HepG2 (cell line): Measurements from ENCODE around the gene MYO3B. TPM values are rescaled to one million over a fixed set of nuclear protein-coding genes. Genes with fewer than 3 reads are reported as not detected.

Source experiments
- ATAC-seq: fragments of 200-7000 bp; cut with Tn5 transposase; 3 replicates; pipeline ENCODE4 v1.9.1; 2020; ENCODE audit warnings: mild to moderate bottlenecking, moderate library complexity
- BruUV-seq: library from RNA; stranded (reverse); fragments of 400-500 nt; replicated peaks from 2 replicates; lab custom pipeline; 2021; lab: Mats Ljungman, UMichigan
- CTCF ChIA-PET: fragments of 300-600 bp; formaldehyde crosslinking; extraction: SDS; loops from one replicate; lab custom pipeline; 2021; ENCODE audit warnings: low total read pairs, inconsistent platforms, low intra/inter-chr PET ratio; lab: Yijun Ruan, JAX
- POLR2A ChIA-PET: fragments of 350-600 bp; sonication (Branson Sonifier 250); formaldehyde crosslinking; loops from one replicate; lab custom pipeline; 2020; ENCODE audit warnings: antibody characterized with exemption, inconsistent platforms; lab: Yijun Ruan, JAX
- DNase-seq: peaks from one replicate; pipeline ENCODE4 v3.0.0-alpha.2; 2015; ENCODE audit warnings: low spot score
- FAIRE-seq: peaks from 3 replicates; lab custom pipeline; 2011; peaks lifted over from hg19 to GRCh38; lab: Jason Lieb, UNC
- H2AFZ ChIP-seq: one replicate; pipeline ENCODE4 v1.6.1; 2011; ENCODE audit warnings: low read length, inconsistent platforms
- H3K27ac ChIP-seq: fragments of 300-600 bp; 3 replicates; pipeline ENCODE4 v1.8.0; 2011; ENCODE audit warnings: mixed run types, mild to moderate bottlenecking, mixed read lengths, low read length, inconsistent platforms; ENCODE audit not compliant: insufficient read depth; ENCODE audit errors: extremely low read length
- H3K27me3 ChIP-seq, 2 experiments: fragments of 200-600 bp in 1 of 2; 2 replicates in 1 of 2; 3 replicates in 1 of 2; pipeline versions ENCODE4 v1.6.0 to v1.8.0; 2011; ENCODE audit warnings: low read length in 2 of 2, mild to moderate bottlenecking in 2 of 2, moderate library complexity in 2 of 2, inconsistent platforms in 1 of 2; ENCODE audit not compliant: insufficient read depth in 2 of 2, control insufficient read depth in 1 of 2
- H3K36me3 ChIP-seq, 2 experiments: fragments of 200-600 bp in 1 of 2; replicated peaks in 1 of 2; 2 replicates in 1 of 2; 3 replicates in 1 of 2; pipeline versions ENCODE4 v1.5.1 to v1.8.0; 2011; ENCODE audit warnings: low read length in 2 of 2, inconsistent platforms in 1 of 2; ENCODE audit not compliant: insufficient read depth in 2 of 2, control insufficient read depth in 1 of 2
- H3K4me1 ChIP-seq: 2 replicates; pipeline ENCODE4 v1.5.1; 2012; ENCODE audit warnings: low read length, inconsistent platforms; ENCODE audit not compliant: insufficient read depth
- H3K4me2 ChIP-seq: 2 replicates; pipeline ENCODE4 v1.6.0; 2011; ENCODE audit warnings: low read depth, low read length, inconsistent platforms
- H3K4me3 ChIP-seq, 3 experiments: fragments of 200-600 bp in 1 of 3; sonication (generic), shearing (Covaris generic) in 1 of 3; replicated peaks in 1 of 3; 2 replicates each; pipeline ENCODE4 v1.5.1; 2011 to 2016; ENCODE audit warnings: low read length in 3 of 3, inconsistent platforms in 2 of 3, low read depth in 2 of 3, mild to moderate bottlenecking in 2 of 3, control low read depth in 1 of 3, mixed read lengths in 1 of 3; ENCODE audit not compliant: insufficient read depth in 1 of 3
- H3K79me2 ChIP-seq: one replicate; pipeline ENCODE4 v1.6.1; 2011; ENCODE audit warnings: low read length, inconsistent platforms; ENCODE audit not compliant: insufficient read depth
- H3K9ac ChIP-seq: 2 replicates; pipeline ENCODE4 v1.6.0; 2011; ENCODE audit warnings: mild to moderate bottlenecking, low read depth, low read length, inconsistent platforms; ENCODE audit not compliant: insufficient read depth
- H3K9me3 ChIP-seq: 2 replicates; pipeline ENCODE4 v1.5.1; 2012; ENCODE audit warnings: mild to moderate bottlenecking, low read length
- H4K20me1 ChIP-seq: 2 replicates; pipeline ENCODE4 v1.6.0; 2011; ENCODE audit warnings: inconsistent platforms, mild to moderate bottlenecking, low read length, moderate library complexity; ENCODE audit not compliant: insufficient read depth
- ATF7-NPFF ChIP-seq: sonication (generic); formaldehyde crosslinking; IDR thresholded peaks from 2 replicates; pipeline ENCODE4 v1.8.1; 2023; ENCODE audit warnings: mild to moderate bottlenecking, low read depth, missing genetic modification reagents, moderate library complexity
- DBP ChIP-seq: sonication (generic); formaldehyde crosslinking; IDR thresholded peaks from 2 replicates; pipeline ENCODE4 v1.4.0; 2020; ENCODE audit warnings: missing genetic modification reagents; ENCODE audit errors: not compliant biosample characterization
- GATAD1 ChIP-seq: IDR thresholded peaks from 2 replicates; pipeline ENCODE4 v1.6.1; 2016; ENCODE audit warnings: missing genetic modification reagents, missing compliant biosample characterization
- HOXA7 ChIP-seq: sonication (generic); formaldehyde crosslinking; IDR thresholded peaks from 2 replicates; pipeline ENCODE4 v1.8.1; 2022; ENCODE audit warnings: mild to moderate bottlenecking, missing genetic modification reagents, moderate library complexity
- MEIS1 ChIP-seq: sonication (generic); formaldehyde crosslinking; IDR thresholded peaks from 2 replicates; pipeline ENCODE4 v1.9.0; 2021; ENCODE audit warnings: mild to moderate bottlenecking, missing genetic modification reagents, moderate library complexity, borderline replicate concordance
- MTERF4 ChIP-seq: sonication (generic); formaldehyde crosslinking; IDR thresholded peaks from 2 replicates; pipeline ENCODE4 v1.8.0; 2023; ENCODE audit warnings: mild to moderate bottlenecking, missing genetic modification reagents
- NFIB ChIP-seq: sonication (generic); formaldehyde crosslinking; IDR thresholded peaks from 2 replicates; pipeline ENCODE4 v1.9.0; 2021; ENCODE audit warnings: missing genetic modification reagents, mild to moderate bottlenecking, borderline replicate concordance
- SRSF9 ChIP-seq: fragments of 200-400 bp; formaldehyde crosslinking; IDR thresholded peaks from 2 replicates; pipeline ENCODE4 v1.6.1; 2018; ENCODE audit warnings: borderline replicate concordance, mild to moderate bottlenecking, low read depth, low read length; ENCODE audit not compliant: insufficient read depth, poor library complexity, severe bottlenecking
- ZBED4 ChIP-seq: sonication (generic); formaldehyde crosslinking; IDR thresholded peaks from 2 replicates; pipeline ENCODE4 v1.4.0; 2020; ENCODE audit warnings: missing genetic modification reagents, borderline replicate concordance
- ZBTB34 ChIP-seq: sonication (generic); formaldehyde crosslinking; IDR thresholded peaks from 2 replicates; pipeline ENCODE4 v1.8.0; 2022; ENCODE audit warnings: mild to moderate bottlenecking, missing genetic modification reagents
- ZFP90 ChIP-seq: sonication (generic); formaldehyde crosslinking; IDR thresholded peaks from 2 replicates; pipeline ENCODE4 v1.8.0; 2022; ENCODE audit warnings: missing genetic modification reagents, mild to moderate bottlenecking, inconsistent platforms, borderline replicate concordance
- ZNF124 ChIP-seq: sonication (generic); formaldehyde crosslinking; IDR thresholded peaks from 2 replicates; pipeline ENCODE4 v1.4.0; 2020; ENCODE audit warnings: missing genetic modification reagents
- ZNF703 ChIP-seq: sonication (generic); formaldehyde crosslinking; IDR thresholded peaks from 2 replicates; pipeline ENCODE4 v1.5.1; 2020; ENCODE audit warnings: missing genetic modification reagents, mild to moderate bottlenecking, moderate library complexity, borderline replicate concordance
- ZNF800 ChIP-seq: sonication (generic); formaldehyde crosslinking; IDR thresholded peaks from 2 replicates; pipeline ENCODE4 v1.4.0; 2020; ENCODE audit warnings: missing genetic modification reagents
- ZSCAN25 ChIP-seq: sonication (generic); formaldehyde crosslinking; IDR thresholded peaks from 2 replicates; pipeline ENCODE4 v1.8.0; 2022; ENCODE audit warnings: mild to moderate bottlenecking, missing genetic modification reagents
- WGBS: methylation state at CpG from one replicate; pipeline ENCODE4 v1.1.6; 2017; ENCODE audit warnings: low lambda C conversion rate; 5-methylcytosine and 5-hydroxymethylcytosine counted together
- in situ Hi-C: cut with HindIII; loops from 2 replicates; pipeline ENCODE4 v1.10.0; 2017; ENCODE audit warnings: low pct_unique_long_range_greater_than_20kb; ENCODE audit not compliant: extremely low pct_ligation_motif_present
- intact Hi-C: fragments of 100-400 bp; cut with micrococcal nuclease; formaldehyde crosslinking; loops from one replicate; pipeline ENCODE4 v1.10.0; 2022; ENCODE audit not compliant: unreplicated experiment
- polyA plus RNA-seq, 8 experiments: library from polyadenylated mRNA; depleted of rRNA in 3 of 8; stranded (reverse) in 7 of 8; unstranded in 1 of 8; fragments of >200 nt; fragmentation: Illumina TruSeq in 4 of 8; extraction: Trizol in 4 of 8; gene quantifications; 2 replicates each; pipeline versions ENCODE4 v1.2.1 to v1.2.3, GENCODE V29; 2011 to 2016; ENCODE audit warnings: low read depth in 4 of 8, missing spikeins in 1 of 8, mixed read lengths in 1 of 8; ENCODE audit not compliant: insufficient read depth in 1 of 8
- total RNA-seq, 5 experiments: library from RNA; depleted of rRNA; stranded (reverse); fragments of >200 nt; fragmentation: Illumina TruSeq; extraction: Trizol; gene quantifications; 2 replicates each; pipeline ENCODE4 v1.2.3, GENCODE V29; 2016; ENCODE audit warnings: low read depth in 1 of 5

MYO3B gene
- total and polyA plus RNA-seq, 2 of the 13 experiments (the other 11 are each of a cell fraction or from before 2014, with no cell fraction given): 0.01 TPM; not detected in 1

- no peaks in the 10 kb centered on the region for H3K36me3 ChIP-seq
- H3K79me2 ChIP-seq: no peaks in the 10 kb centered on the region
- no peaks in the 10 kb centered on the region for H3K4me1 ChIP-seq
- peaks cover 8 to 53% of the 10 kb centered on the region in 2 experiments for H3K27me3 ChIP-seq
- intact Hi-C loops: no loop called here
- CTCF ChIA-PET: no interaction called here
- in situ Hi-C loops: no loop called here
- H3K27ac ChIP-seq: no peak overlapping the region
- no TSS peak for BruUV-seq
- H3K4me2 ChIP-seq: no peak overlapping the region
- H3K4me3 ChIP-seq: no peak overlapping the region
- POLR2A ChIA-PET: interaction anchor here (1.4 kb wide), 1 partner anchor 14 kb away, joined by 3 read pairs; no protein-coding TSS in a partner anchor
- H2AFZ ChIP-seq: no peak overlapping the region
- ATAC-seq: no peak
- no peak overlapping the region for H3K9ac ChIP-seq
- no peaks in the 10 kb centered on the region for H3K9me3 ChIP-seq
- FAIRE-seq: no peak
- WGBS: 31% methylated on average over 7 of the region's 7 CpGs
- no peaks in the 10 kb centered on the region for H4K20me1 ChIP-seq
- DNase-seq: no peak
- TF ChIP-seq ZFP90 (CRISPR knock-in tag) (no peak), ZSCAN25 (CRISPR knock-in tag) (no peak), ZBED4 (CRISPR knock-in tag) (no peak), HOXA7 (CRISPR knock-in tag) (no peak), NFIB (CRISPR knock-in tag) (no peak), DBP (CRISPR knock-in tag) (no peak), SRSF9 (no peak), GATAD1 (no peak), ZBTB34 (no peak), ZNF800 (CRISPR knock-in tag) (no peak), MTERF4 (no peak), ATF7-NPFF (CRISPR knock-in tag) (no peak), ZNF703 (CRISPR knock-in tag) (no peak), MEIS1 (CRISPR knock-in tag) (no peak), ZNF124 (CRISPR knock-in tag) (no peak)
Measured at GRCh38 chr2:170142502-170142901, 35.4 kb upstream of the MYO3B start.
